ENCODE data around the gene MORC1. TPM values are rescaled to one million over a fixed set of nuclear protein-coding genes. Genes with fewer than 3 reads are reported as not detected.

Gene MORC1
- total RNA-seq, 2 experiments from 2014 or later = not detected

GRCh38 chr3:109155828-109156227 lies 37.9 kb upstream of the MORC1 start:
- ChIA-PET CTCF (no interaction called here), POLR2A (no interaction called here)
- H3K4me3 Mint-ChIP-seq = no peak overlapping the region
- no peaks in the 10 kb centered on the region for H3K27me3 ChIP-seq (ENCODE audit: control insufficient read depth in 1 of 2, insufficient read depth in 2 of 2, low read length in 2 of 2)
- no peaks in the 10 kb centered on the region for H3K36me3 ChIP-seq (ENCODE audit: insufficient read depth, low read length)
- no peaks in the 10 kb centered on the region for H3K4me1 Mint-ChIP-seq (ENCODE audit: low read depth)
- no peak for DNase-seq
- no peak for ATAC-seq (ENCODE audit: poor library complexity)
- H3K9me3 ChIP-seq (ENCODE audit: control insufficient read depth in 1 of 2, insufficient read depth in 1 of 2, low read length in 2 of 2) = peaks cover 0 to 3% of the 10 kb centered on the region in 2 experiments
- no peak overlapping the region for H3K27ac ChIP-seq (ENCODE audit: low read depth in 1 of 2, low read length in 2 of 2)
- peaks cover 4% of the 10 kb centered on the region for H3K27me3 Mint-ChIP-seq
- intact Hi-C loops (cut with DNase I, micrococcal nuclease) = no loop called here
- H3K27ac Mint-ChIP-seq = no peak overlapping the region
- TF ChIP-seq CTCF (IDR thresholded peaks at IDR 0.05) = no peak
- H3K4me1 ChIP-seq (ENCODE audit: insufficient read depth, low read length) = no peaks in the 10 kb centered on the region
- peaks cover 3% of the 10 kb centered on the region for H3K9me3 Mint-ChIP-seq
- no peak overlapping the region for H3K4me3 ChIP-seq (ENCODE audit: low read length)
- no peaks in the 10 kb centered on the region for H3K36me3 Mint-ChIP-seq (ENCODE audit: low read depth)

- H3K9me3 Mint-ChIP-seq = peaks cover under 1% of the 10 kb centered on the region
- DNase-seq = no peak
- H3K36me3 Mint-ChIP-seq (ENCODE audit: low read depth) = no peaks in the 10 kb centered on the region
- POLR2A ChIA-PET = no interaction called here
- no peak for TF ChIP-seq CTCF (IDR thresholded peaks at IDR 0.05)
- Histone ChIP-seq H3K4me3 (ENCODE audit: low read length) (no peak overlapping the region), H3K27me3 (ENCODE audit: control insufficient read depth in 1 of 2, insufficient read depth in 2 of 2, low read length in 2 of 2) (no peaks in the 10 kb centered on the region), H3K27ac (ENCODE audit: low read depth in 1 of 2, low read length in 2 of 2) (no peak overlapping the region), H3K36me3 (ENCODE audit: insufficient read depth, low read length) (no peaks in the 10 kb centered on the region), H3K4me1 (ENCODE audit: insufficient read depth, low read length) (no peaks in the 10 kb centered on the region), H3K9me3 (ENCODE audit: control insufficient read depth in 1 of 2, insufficient read depth in 1 of 2, low read length in 2 of 2) (peaks cover 0 to 3% of the 10 kb centered on the region in 2 experiments)
- no peak for ATAC-seq (ENCODE audit: poor library complexity)
- no peaks in the 10 kb centered on the region for H3K4me1 Mint-ChIP-seq (ENCODE audit: low read depth)
- no peak overlapping the region for H3K27ac Mint-ChIP-seq
- intact Hi-C loops (cut with DNase I, micrococcal nuclease) = no loop called here
- no peak overlapping the region for H3K4me3 Mint-ChIP-seq
- peaks cover 1% of the 10 kb centered on the region for H3K27me3 Mint-ChIP-seq
- CTCF ChIA-PET = no interaction called here
Measured at GRCh38 chr3:109154979-109155378, 37.0 kb upstream of the MORC1 start.

- ChIA-PET CTCF (no interaction called here), POLR2A (no interaction called here)
- H3K27me3 ChIP-seq (ENCODE audit: control insufficient read depth in 1 of 2, insufficient read depth in 2 of 2, low read length in 2 of 2) = no peaks in the 10 kb centered on the region
- H3K27ac ChIP-seq (ENCODE audit: low read depth in 1 of 2, low read length in 2 of 2) = no peak overlapping the region
- no peaks in the 10 kb centered on the region for H3K4me1 Mint-ChIP-seq (ENCODE audit: low read depth)
- no peaks in the 10 kb centered on the region for H3K36me3 ChIP-seq (ENCODE audit: insufficient read depth, low read length)
- no peaks in the 10 kb centered on the region for H3K9me3 Mint-ChIP-seq
- ATAC-seq (ENCODE audit: poor library complexity) (no peak), DNase-seq (no peak)
- no peak for TF ChIP-seq CTCF (IDR thresholded peaks at IDR 0.05)
- H3K4me1 ChIP-seq (ENCODE audit: insufficient read depth, low read length) = no peaks in the 10 kb centered on the region
- no peak overlapping the region for H3K4me3 Mint-ChIP-seq
- intact Hi-C loops (cut with DNase I, micrococcal nuclease) = no loop called here
- no peaks in the 10 kb centered on the region for H3K36me3 Mint-ChIP-seq (ENCODE audit: low read depth)
- no peaks in the 10 kb centered on the region for H3K27me3 Mint-ChIP-seq
- no peaks in the 10 kb centered on the region for H3K9me3 ChIP-seq (ENCODE audit: control insufficient read depth in 1 of 2, insufficient read depth in 1 of 2, low read length in 2 of 2)
- H3K4me3 ChIP-seq (ENCODE audit: low read length) = no peak overlapping the region
- H3K27ac Mint-ChIP-seq = no peak overlapping the region
Measured at GRCh38 chr3:109152320-109152719, 34.4 kb upstream of the MORC1 start.
